BLaER1 treated with 17β-estradiol and CSF1 and Interleukin-3, amounts not matched to agents 10 nM and 100 nM (cell line): Measurements from ENCODE around the gene CENPV.
"Not testable (repeated sequence)": the region's sequence is repeated elsewhere in the genome, so short reads cannot be mapped to it uniquely, and the experiment has no call there.

ENCODE experiments used
- H3K27ac ChIP-seq, 11 experiments: shearing (Covaris generic); formaldehyde crosslinking; 2 replicates each; pipeline ENCODE4 v1.8.1; 2022
- H3K27me3 ChIP-seq, 11 experiments: shearing (Covaris generic); formaldehyde crosslinking; 2 replicates each; pipeline ENCODE4 v1.8.1; 2022
- H3K36me3 ChIP-seq, 11 experiments: shearing (Covaris generic); formaldehyde crosslinking; 2 replicates each; pipeline ENCODE4 v1.8.1; 2022
- H3K4me1 ChIP-seq, 10 experiments: shearing (Covaris generic); formaldehyde crosslinking; 2 replicates each; pipeline ENCODE4 v1.8.1; 2022
- H3K4me2 ChIP-seq, 11 experiments: shearing (Covaris generic); formaldehyde crosslinking; 2 replicates each; pipeline ENCODE4 v1.8.1; 2022
- H3K4me3 ChIP-seq, 10 experiments: shearing (Covaris generic); formaldehyde crosslinking; 2 replicates each; pipeline ENCODE4 v1.8.1; 2022
- H3K9ac ChIP-seq, 11 experiments: shearing (Covaris generic); formaldehyde crosslinking; 2 replicates each; pipeline ENCODE4 v1.8.1; 2022
- H3K9me3 ChIP-seq, 11 experiments: shearing (Covaris generic); formaldehyde crosslinking; replicated peaks in 1 of 11; 2 replicates each; pipeline ENCODE4 v1.8.1; 2022
- H4K20me1 ChIP-seq, 11 experiments: shearing (Covaris generic); formaldehyde crosslinking; 2 replicates each; pipeline ENCODE4 v1.8.1; 2022
- Cebpa-rat ChIP-seq, 11 experiments: shearing (Covaris generic); IDR thresholded peaks; 2 replicates each; pipeline ENCODE4 v1.8.1; 2022

Gene CENPV

GRCh38 chr17:16353317-16354174 lies at the start of gene CENPV:
TSS of gene CENPV (minus strand) at chr17:16353469. CDS start at chr17:16353436, 33 bp downstream.
- Histone ChIP-seq H3K27ac (peak within 1 kb of the TSS in 8 of 11 experiments; percentile 30 to 63 (median 54); a peak in 16 of 22 replicates), H3K4me1 (peaks cover 0 to 12% (median 6%) of the 10 kb centered on the region in 10 experiments; a peak in 8 of 20 replicates), H3K4me2 (peak within 1 kb of the TSS; percentile 55 to 91 (median 77)), H3K4me3 (peak within 1 kb of the TSS; percentile 52 to 68 (median 59)), H3K27me3 (peaks cover 40 to 62% (median 55%) of the 10 kb centered on the region in 11 experiments), H4K20me1 (peaks cover 0 to 20% (median 6%) of the 10 kb centered on the region in 11 experiments; a peak in 6 of 22 replicates), H3K9me3 (peaks cover 0 to 21% (median 13%) of the 10 kb centered on the region in 11 experiments; a peak in 19 of 22 replicates), H3K9ac (peak within 1 kb of the TSS; percentile 56 to 79 (median 69); a peak in 20 of 22 replicates), H3K36me3 (peaks cover 0 to 13% (median 0%) of the 10 kb centered on the region in 11 experiments; a peak in 5 of 22 replicates)
- no peak for TF ChIP-seq Cebpa-rat (IDR thresholded peaks at IDR 0.05)

- no peaks in the 10 kb centered on the region for H3K9me3 ChIP-seq
- H3K4me2 ChIP-seq: peak overlapping the region in 8 of 11 experiments; percentile 0 to 50 (median 30); a peak in 11 of 22 replicates
- peaks cover 0 to 8% (median 7%) of the 10 kb centered on the region in 10 experiments; a peak in 10 of 20 replicates for H3K4me1 ChIP-seq
- no peak for TF ChIP-seq Cebpa-rat (IDR thresholded peaks at IDR 0.05)
- no peaks in the 10 kb centered on the region for H4K20me1 ChIP-seq
- no peak overlapping the region for H3K4me3 ChIP-seq
- no peak overlapping the region for H3K27ac ChIP-seq
- H3K9ac ChIP-seq: no peak overlapping the region
- no peaks in the 10 kb centered on the region for H3K27me3 ChIP-seq
- H3K36me3 ChIP-seq: no peaks in the 10 kb centered on the region
These were observed 45.3 kb upstream of the CENPV start for GRCh38 chr17:16398270-16399267.

- not testable (repeated sequence) for H3K36me3 ChIP-seq, H3K4me1 ChIP-seq, H3K9ac ChIP-seq, H3K27me3 ChIP-seq, H3K4me3 ChIP-seq, H3K9me3 ChIP-seq, H3K4me2 ChIP-seq, H4K20me1 ChIP-seq, H3K27ac ChIP-seq
These were observed 43.4 kb upstream of the CENPV start for GRCh38 chr17:16396693-16397092.

GRCh38 chr17:16395887-16396286 lies 42.6 kb upstream of the CENPV start:
- not testable (repeated sequence) for H3K4me3 ChIP-seq, H3K27me3 ChIP-seq, H3K27ac ChIP-seq, H3K9me3 ChIP-seq, H3K4me2 ChIP-seq, H3K9ac ChIP-seq, H3K36me3 ChIP-seq, H4K20me1 ChIP-seq, H3K4me1 ChIP-seq

GRCh38 chr17:16392491-16392890 lies 39.2 kb upstream of the CENPV start:
- H3K4me1 ChIP-seq, H3K36me3 ChIP-seq, H3K9me3 ChIP-seq, H3K4me3 ChIP-seq, H3K4me2 ChIP-seq, H4K20me1 ChIP-seq, H3K27ac ChIP-seq, H3K9ac ChIP-seq, H3K27me3 ChIP-seq: not testable (repeated sequence)

- no peaks in the 10 kb centered on the region for H4K20me1 ChIP-seq
- H3K4me2 ChIP-seq: no peak overlapping the region
These were observed 38.2 kb upstream of the CENPV start for GRCh38 chr17:16391451-16391850.

GRCh38 chr17:16386126-16386507 lies 32.8 kb upstream of the CENPV start:
- not testable (repeated sequence) for H3K27me3 ChIP-seq, H3K9me3 ChIP-seq
- Histone ChIP-seq H3K36me3 (peaks cover 19 to 33% (median 27%) of the 10 kb centered on the region in 11 experiments), H4K20me1 (peaks cover 33 to 48% (median 41%) of the 10 kb centered on the region in 11 experiments), H3K4me3 (peak overlapping the region; percentile 48 to 68 (median 58)), H3K27ac (peak overlapping the region in 6 of 11 experiments; percentile 0 to 52 (median 30); a peak in 5 of 22 replicates), H3K4me2 (peak overlapping the region; percentile 66 to 93 (median 88)), H3K4me1 (peaks cover 28 to 49% (median 44%) of the 10 kb centered on the region in 10 experiments), H3K9ac (peak overlapping the region; percentile 40 to 71 (median 62); a peak in 20 of 22 replicates)

More at GRCh38 chr17:16391451-16391850, 38.2 kb upstream of the CENPV start:
- no peak overlapping the region for H3K27ac ChIP-seq
- no peaks in the 10 kb centered on the region for H3K36me3 ChIP-seq
- no peak for TF ChIP-seq Cebpa-rat (IDR thresholded peaks at IDR 0.05)
- H3K9ac ChIP-seq: no peak overlapping the region
- H3K9me3 ChIP-seq: no peaks in the 10 kb centered on the region
- peaks cover 0 to 5% (median 0%) of the 10 kb centered on the region in 11 experiments; a peak in 1 of 22 replicates for H3K27me3 ChIP-seq
- peaks cover 0 to 6% (median under 1%) of the 10 kb centered on the region in 10 experiments; a peak in 6 of 20 replicates for H3K4me1 ChIP-seq
- no peak overlapping the region for H3K4me3 ChIP-seq

- Histone ChIP-seq H3K36me3 (peaks cover 19 to 33% (median 27%) of the 10 kb centered on the region in 11 experiments), H3K9me3 (no peaks in the 10 kb centered on the region), H3K4me3 (no peak overlapping the region), H3K27me3 (peaks cover 0 to 6% (median 0%) of the 10 kb centered on the region in 11 experiments; a peak in 1 of 22 replicates), H3K9ac (no peak overlapping the region), H3K4me2 (peak overlapping the region in 10 of 11 experiments; percentile 21 to 98 (median 93); a peak in 17 of 22 replicates), H3K27ac (no peak overlapping the region), H3K4me1 (peaks cover 28 to 54% (median 49%) of the 10 kb centered on the region in 10 experiments), H4K20me1 (peaks cover 33 to 49% (median 41%) of the 10 kb centered on the region in 11 experiments)
- no peak for TF ChIP-seq Cebpa-rat (IDR thresholded peaks at IDR 0.05)
These were observed 31.3 kb upstream of the CENPV start for GRCh38 chr17:16384557-16384956.
